IMR-90 (cell line): ENCODE data around the gene OPCML. TPM values are rescaled to one million over a fixed set of nuclear protein-coding genes. Genes with fewer than 3 reads are reported as not detected.

Experiments used
- ATAC-seq: fragments of 200-7000 bp; cut with Tn5 transposase; 2 replicates; pipeline ENCODE4 v1.9.1; 2020; ENCODE audit warnings: low read depth, mild to moderate bottlenecking, moderate library complexity
- BruUV-seq: library from RNA; stranded (reverse); fragments of 400-500 nt; replicated peaks from 2 replicates; lab custom pipeline; 2021; lab: Mats Ljungman, UMichigan
- CTCF ChIA-PET: fragments of 300-600 bp; formaldehyde crosslinking; extraction: SDS; loops from one replicate; lab custom pipeline; 2021; ENCODE audit warnings: antibody characterized with exemption; lab: Yijun Ruan, JAX
- POLR2A ChIA-PET: fragments of 300-600 bp; sonication (Branson Sonifier 250); formaldehyde crosslinking; loops from one replicate; lab custom pipeline; 2022; ENCODE audit warnings: antibody characterized with exemption; ENCODE audit not compliant: unreplicated experiment; lab: Charles Lee
- DNase-seq: peaks from one replicate; pipeline ENCODE4 v3.0.0; 2013
- H2AFZ ChIP-seq: replicated peaks from 2 replicates; pipeline ENCODE3; 2013; ENCODE audit warnings: low read length, mild to moderate bottlenecking; ENCODE audit not compliant: poor library complexity
- H2AK5ac ChIP-seq: 2 replicates; pipeline ENCODE4 v1.6.1; 2013; ENCODE audit warnings: low read depth, low read length, inconsistent platforms
- H2AK9ac ChIP-seq: replicated peaks from 2 replicates; pipeline ENCODE3; 2013; ENCODE audit warnings: mild to moderate bottlenecking, low read depth, low read length, moderate library complexity; ENCODE audit not compliant: poor library complexity
- H2BK120ac ChIP-seq: 2 replicates; pipeline ENCODE4 v1.6.1; 2013; ENCODE audit warnings: low read depth, low read length, inconsistent platforms
- H2BK15ac ChIP-seq: 3 replicates; pipeline ENCODE4 v1.6.1; 2013; ENCODE audit warnings: low read depth, low read length, inconsistent platforms
- H2BK20ac ChIP-seq: 2 replicates; pipeline ENCODE4 v1.6.1; 2013; ENCODE audit warnings: low read depth, mild to moderate bottlenecking, inconsistent platforms, low read length, moderate library complexity
- H2BK5ac ChIP-seq: 2 replicates; pipeline ENCODE4 v1.6.1; 2013; ENCODE audit warnings: mild to moderate bottlenecking, low read depth, low read length, inconsistent platforms; ENCODE audit not compliant: poor library complexity, severe bottlenecking
- H3K14ac ChIP-seq: replicated peaks from 2 replicates; pipeline ENCODE4 v1.6.1; 2013; ENCODE audit warnings: low read depth, low read length, inconsistent platforms
- H3K18ac ChIP-seq: 2 replicates; pipeline ENCODE4 v1.6.1; 2013; ENCODE audit warnings: low read depth, low read length, control low read depth
- H3K23ac ChIP-seq: 2 replicates; pipeline ENCODE4 v1.6.1; 2013; ENCODE audit warnings: low read depth, low read length, inconsistent platforms
- H3K27ac ChIP-seq: 2 replicates; pipeline ENCODE4 v1.5.1; 2013; ENCODE audit warnings: mild to moderate bottlenecking, control low read depth, low read length; ENCODE audit not compliant: insufficient read depth
- H3K27me3 ChIP-seq: 2 replicates; pipeline ENCODE4 v1.6.1; 2013; ENCODE audit warnings: low read length; ENCODE audit not compliant: control insufficient read depth, insufficient read depth
- H3K36me3 ChIP-seq: 2 replicates; pipeline ENCODE4 v1.6.1; 2013; ENCODE audit warnings: low read length, mixed read lengths; ENCODE audit not compliant: control insufficient read depth, insufficient read depth
- H3K4ac ChIP-seq: 2 replicates; pipeline ENCODE4 v1.6.1; 2013; ENCODE audit warnings: low read depth, low read length, inconsistent platforms
- H3K4me1 ChIP-seq: 2 replicates; pipeline ENCODE4 v1.6.1; 2013; ENCODE audit warnings: low read length, mixed read lengths; ENCODE audit not compliant: control insufficient read depth, insufficient read depth
- H3K4me2 ChIP-seq: 2 replicates; pipeline ENCODE4 v1.6.1; 2013; ENCODE audit warnings: low read depth, mild to moderate bottlenecking, control low read depth, low read length, moderate library complexity
- H3K4me3 ChIP-seq: 2 replicates; pipeline ENCODE4 v1.5.1; 2013; ENCODE audit warnings: low read depth, mild to moderate bottlenecking, control low read depth, low read length, moderate library complexity; ENCODE audit not compliant: insufficient read depth
- H3K56ac ChIP-seq: 2 replicates; pipeline ENCODE4 v1.6.1; 2013; ENCODE audit warnings: low read length, inconsistent platforms; ENCODE audit not compliant: insufficient read depth; ENCODE audit errors: extremely low read depth
- H3K79me1 ChIP-seq, 2 experiments: 2 replicates each; pipeline ENCODE4 v1.6.1; 2013; ENCODE audit warnings: low read length in 2 of 2, inconsistent platforms in 1 of 2, low read depth in 1 of 2
- H3K9ac ChIP-seq: 2 replicates; pipeline ENCODE4 v1.6.1; 2013; ENCODE audit warnings: low read depth, low read length, control low read depth
- H3K9me1 ChIP-seq: 2 replicates; pipeline ENCODE4 v1.6.1; 2013; ENCODE audit warnings: low read length, inconsistent platforms; ENCODE audit not compliant: insufficient read depth
- H3K9me3 ChIP-seq: 2 replicates; pipeline ENCODE4 v1.6.1; 2013; ENCODE audit warnings: low read length; ENCODE audit not compliant: control insufficient read depth, insufficient read depth
- H4K20me1 ChIP-seq: 2 replicates; pipeline ENCODE4 v1.6.1; 2013; ENCODE audit warnings: low read length, inconsistent platforms; ENCODE audit not compliant: insufficient read depth
- H4K5ac ChIP-seq: 2 replicates; pipeline ENCODE4 v1.6.1; 2013; ENCODE audit warnings: mild to moderate bottlenecking, low read depth, low read length, control low read depth
- H4K8ac ChIP-seq, 2 experiments: 2 replicates each; pipeline ENCODE4 v1.6.1; 2013; ENCODE audit warnings: low read depth in 2 of 2, low read length in 2 of 2, control low read depth in 1 of 2, inconsistent platforms in 1 of 2
- H4K91ac ChIP-seq: 2 replicates; pipeline ENCODE4 v1.6.1; 2013; ENCODE audit warnings: low read depth, low read length, inconsistent platforms; ENCODE audit not compliant: insufficient read depth
- NFE2L2 ChIP-seq: fragments of 150-350 bp; IDR thresholded peaks from 2 replicates; pipeline ENCODE4 v1.6.1; 2016; ENCODE audit warnings: low read depth, mild to moderate bottlenecking, low read length
- RFX5 ChIP-seq: IDR thresholded peaks from 2 replicates; pipeline ENCODE4 v1.8.0; 2012; ENCODE audit warnings: low read depth, mild to moderate bottlenecking, low read length, moderate library complexity
- WGBS, 2 experiments: methylation state at CpG; one replicate each; pipeline versions ENCODE4 v1.1.5 to v1.1.7; 2013; ENCODE audit warnings: missing lambda C conversion rate in 2 of 2; ENCODE audit not compliant: insufficient read length in 1 of 2; ENCODE audit errors: extremely low coverage in 2 of 2; 5-methylcytosine and 5-hydroxymethylcytosine counted together
- dilution Hi-C: fragments of 300-500 bp; cut with HindIII; formaldehyde crosslinking; loops from one replicate; pipeline ENCODE4 v1.14.3; 2018; ENCODE audit warnings: low sequenced_read_pairs; ENCODE audit not compliant: unreplicated experiment
- in situ Hi-C: fragments of 300-500 bp; cut with MboI; formaldehyde crosslinking; loops from 3 replicates; pipeline ENCODE4 v1.14.3; 2019; ENCODE audit warnings: low sequenced_read_pairs, inconsistent platforms, mixed read lengths
- intact Hi-C: fragments of 100-400 bp; cut with micrococcal nuclease; formaldehyde crosslinking; loops from 2 replicates; pipeline ENCODE4 v1.10.0; 2022
- polyA plus RNA-seq, 3 experiments: library from polyadenylated mRNA; depleted of rRNA; stranded (reverse); fragments of >200 nt; gene quantifications; 2 replicates each; pipeline ENCODE4 v1.2.3, GENCODE V29; 2012; ENCODE audit warnings: low replicate concordance in 1 of 3
- total RNA-seq: library from RNA; depleted of rRNA; stranded (reverse); fragments of >200 nt; gene quantifications from 2 replicates; pipeline ENCODE4 v1.2.3, GENCODE V29; 2012

Gene OPCML
- total and polyA plus RNA-seq, 2 of the 4 experiments (the other 2 are of a cell fraction), result under 0.01 to 2.6 TPM

DNA sequence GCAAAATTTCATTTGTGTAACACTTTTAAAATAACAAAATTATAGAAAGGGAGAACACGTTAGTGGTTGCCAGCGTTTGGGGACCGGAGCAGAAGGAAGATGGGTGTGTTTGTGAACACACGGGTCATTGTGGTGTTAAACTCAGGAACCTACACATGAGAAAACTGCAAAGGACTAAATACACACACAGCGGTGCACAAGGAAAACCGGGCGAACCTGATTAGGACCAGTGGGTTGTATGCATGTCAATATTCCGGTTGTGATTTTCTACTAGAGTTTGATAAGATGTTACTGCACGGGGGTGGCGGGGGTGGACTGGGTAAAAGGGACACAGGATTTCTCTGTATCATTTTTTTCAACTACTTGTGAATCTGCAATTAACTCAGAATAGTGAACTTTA is 351.2 kb downstream of the OPCML start:
- Histone ChIP-seq H2BK5ac (no peak overlapping the region), H2AK9ac (no peak overlapping the region), H3K4me1 (no peaks in the 10 kb centered on the region), H3K4ac (no peak overlapping the region), H3K4me2 (no peak overlapping the region), H2BK20ac (no peak overlapping the region), H2BK120ac (no peak overlapping the region), H2AK5ac (no peak overlapping the region), H3K9me1 (no peaks in the 10 kb centered on the region), H3K4me3 (no peak overlapping the region), H3K79me1 (no peaks in the 10 kb centered on the region), H2AFZ (no peak overlapping the region), H3K14ac (no peak overlapping the region), H3K23ac (no peak overlapping the region), H3K9ac (no peak overlapping the region), H3K56ac (no peak overlapping the region), H4K5ac (no peak overlapping the region), H3K27me3 (no peaks in the 10 kb centered on the region), H3K18ac (no peak overlapping the region), H3K27ac (no peak overlapping the region), H3K36me3 (no peaks in the 10 kb centered on the region), H4K20me1 (no peaks in the 10 kb centered on the region), H2BK15ac (no peak overlapping the region), H4K91ac (no peak overlapping the region), H3K9me3 (peaks cover 34% of the 10 kb centered on the region), H4K8ac (no peak overlapping the region)
- dilution Hi-C loops, result no loop called here
- no CpG with 5 or more reads among the region's 10 CpGs for WGBS, 2 experiments
- no TSS peak for BruUV-seq
- in situ Hi-C loops, result no loop called here
- ChIA-PET POLR2A (no interaction called here), CTCF (no interaction called here)
- ATAC-seq, result no peak
- intact Hi-C loops, result no loop called here
- no peak for DNase-seq
- TF ChIP-seq NFE2L2 (no peak), RFX5 (no peak)
